NCI-H524 (cell line): Measurements from ENCODE around the gene FGF23.

ENCODE experiments used
- DNase-seq, 2 experiments: peaks; one replicate each; lab custom pipeline; 2025; lab: John Stamatoyannopoulos, UW

FGF23 gene

GRCh38 chr12:4383304-4383865 lies 3.9 kb upstream of the FGF23 start:
- peak; percentile 41 to 44 for DNase-seq

- peak; percentile 76 to 85 for DNase-seq
These were observed 820 bp upstream of the FGF23 start for GRCh38 chr12:4380332-4380731.

GRCh38 chr12:4378772-4379171 lies 740 bp downstream of the FGF23 start:
- DNase-seq: no peak

- DNase-seq: no peak
These were observed 4.1 kb downstream of the FGF23 start for GRCh38 chr12:4375449-4375848.

- no peak for DNase-seq
These were observed 6.9 kb downstream of the FGF23 start for GRCh38 chr12:4372653-4373052.

- no peak for DNase-seq
These were observed 9.2 kb downstream of the FGF23 start for GRCh38 chr12:4370265-4370664.

- no peak for DNase-seq
These were observed 10.0 kb downstream of the FGF23 start for GRCh38 chr12:4369548-4369947.

- no peak for DNase-seq
These were observed 13.4 kb downstream of the FGF23 start for GRCh38 chr12:4366090-4366489.

- peak; percentile 16 to 69 for DNase-seq
These were observed 23.5 kb downstream of the FGF23 start for GRCh38 chr12:4356041-4356327.

GRCh38 chr12:4355156-4356040 lies 24.1 kb downstream of the FGF23 start:
- DNase-seq: no peak

GRCh38 chr12:4353785-4354208 lies 25.7 kb downstream of the FGF23 start:
- peak in 1 of 2 experiments; percentile 46 for DNase-seq

GRCh38 chr12:4346931-4347330 lies 32.6 kb downstream of the FGF23 start:
- no peak for DNase-seq

GRCh38 chr12:4331842-4332241 lies 47.7 kb downstream of the FGF23 start:
- no peak for DNase-seq

- DNase-seq: peak; percentile 15 to 39
These were observed 48.3 kb downstream of the FGF23 start for GRCh38 chr12:4331221-4331620.

GRCh38 chr12:4330203-4330602 lies 49.3 kb downstream of the FGF23 start:
- DNase-seq: no peak

- no peak for DNase-seq
These were observed 52.2 kb downstream of the FGF23 start for GRCh38 chr12:4327293-4327692.

GRCh38 chr12:4325966-4326365 lies 53.5 kb downstream of the FGF23 start:
- no peak for DNase-seq

- no peak for DNase-seq
These were observed 55.1 kb downstream of the FGF23 start for GRCh38 chr12:4324366-4324765.

- DNase-seq: no peak
These were observed 56.1 kb downstream of the FGF23 start for GRCh38 chr12:4323396-4323795.

GRCh38 chr12:4322726-4323125 lies 56.8 kb downstream of the FGF23 start:
- DNase-seq: no peak

GRCh38 chr12:4320853-4321701 lies 58.4 kb downstream of the FGF23 start, which contains the start of gene TIGAR:
TIGAR (plus strand) TSS chr12:4321213; CDS start chr12:4321272, 59 bp downstream.
- DNase-seq: peak; percentile 73 to 91

- DNase-seq: peak in 1 of 2 experiments; percentile 24
These were observed 59.0 kb downstream of the FGF23 start for GRCh38 chr12:4320497-4320852.
